Stomach smooth muscle (tissue), 2 donors: ENCODE data around the gene RPL34.
"Not testable (repeated sequence)": the region's sequence is repeated elsewhere in the genome, so short reads cannot be mapped to it uniquely, and the experiment has no call there.

ENCODE experiments used
- H3K27ac ChIP-seq: one replicate; pipeline ENCODE4 v1.7.0; 2013; ENCODE audit warnings: mild to moderate bottlenecking, low read length, inconsistent platforms
- H3K27me3 ChIP-seq, 2 donors: one replicate each; pipeline ENCODE4 v1.7.0; 2013; ENCODE audit warnings: low read length in 2 of 2; ENCODE audit not compliant: insufficient read depth in 2 of 2, control insufficient read depth in 1 of 2
- H3K36me3 ChIP-seq, 2 donors: one replicate each; pipeline ENCODE4 v1.7.0; 2013; ENCODE audit warnings: low read length in 2 of 2; ENCODE audit not compliant: control insufficient read depth in 2 of 2, insufficient read depth in 2 of 2
- H3K4me1 ChIP-seq: one replicate; pipeline ENCODE4 v1.7.0; 2013; ENCODE audit warnings: low read length; ENCODE audit not compliant: control insufficient read depth, insufficient read depth
- H3K4me3 ChIP-seq, 2 donors: one replicate each; pipeline ENCODE4 v1.7.0; 2013; ENCODE audit warnings: low read length in 2 of 2
- H3K9ac ChIP-seq, 2 donors: one replicate each; pipeline ENCODE4 v1.7.0; 2013; ENCODE audit warnings: low read length in 2 of 2, mild to moderate bottlenecking in 1 of 2
- H3K9me3 ChIP-seq, 2 donors: one replicate each; pipeline ENCODE4 v1.7.0; 2013; ENCODE audit warnings: low read length in 2 of 2; ENCODE audit not compliant: control insufficient read depth in 2 of 2
- donor health status: healthy.
- donor health status: Pancreatic carcinoma.

Gene RPL34

GRCh38 chr4:108620101-108620932 lies at the start of gene RPL34:
Gene RPL34 (plus strand): TSS chr4:108620576. CDS start chr4:108621960, 1,384 bp downstream.
- Histone ChIP-seq H3K4me1 (peaks cover 11% of the 10 kb centered on the region), H3K36me3 (peaks cover 24% of the 10 kb centered on the region in 2 donors), H3K4me3 (peak within 1 kb of the TSS; percentile 93 to 99), H3K27ac (peak within 1 kb of the TSS; percentile 83), H3K9ac (peak within 1 kb of the TSS; percentile 85 to 95), H3K27me3 (no peaks in the 10 kb centered on the region), H3K9me3 (no peaks in the 10 kb centered on the region)

GRCh38 chr4:108570993-108571569 lies 49.3 kb upstream of the RPL34 start:
- no peaks in the 10 kb centered on the region for H3K9me3 ChIP-seq
- peaks cover 0 to 2% of the 10 kb centered on the region in 2 donors for H3K27me3 ChIP-seq
- H3K4me3 ChIP-seq = no peak overlapping the region
- no peaks in the 10 kb centered on the region for H3K36me3 ChIP-seq
- no peaks in the 10 kb centered on the region for H3K4me1 ChIP-seq
- no peak overlapping the region for H3K9ac ChIP-seq
- H3K27ac ChIP-seq = no peak overlapping the region

GRCh38 chr4:108574402-108574801 lies 46.0 kb upstream of the RPL34 start:
- Histone ChIP-seq H3K4me3 (no peak overlapping the region), H3K9ac (no peak overlapping the region), H3K4me1 (no peaks in the 10 kb centered on the region), H3K27ac (no peak overlapping the region), H3K9me3 (no peaks in the 10 kb centered on the region), H3K36me3 (no peaks in the 10 kb centered on the region), H3K27me3 (peaks cover 0 to 2% of the 10 kb centered on the region in 2 donors)

- Histone ChIP-seq H3K36me3 (no peaks in the 10 kb centered on the region), H3K4me3 (no peak overlapping the region), H3K4me1 (no peaks in the 10 kb centered on the region), H3K27me3 (no peaks in the 10 kb centered on the region), H3K9me3 (no peaks in the 10 kb centered on the region), H3K9ac (no peak overlapping the region), H3K27ac (no peak overlapping the region)
These were observed 39.3 kb upstream of the RPL34 start for GRCh38 chr4:108581083-108581482.

- Histone ChIP-seq H3K9ac (no peak overlapping the region), H3K27me3 (no peaks in the 10 kb centered on the region)
These were observed 33.6 kb upstream of the RPL34 start for GRCh38 chr4:108586778-108587177.

GRCh38 chr4:108588878-108589277 lies 31.5 kb upstream of the RPL34 start:
- Histone ChIP-seq H3K36me3 (no peaks in the 10 kb centered on the region), H3K4me1 (no peaks in the 10 kb centered on the region), H3K27ac (no peak overlapping the region)

More at GRCh38 chr4:108586778-108587177, 33.6 kb upstream of the RPL34 start:
- Histone ChIP-seq H3K27ac (no peak overlapping the region), H3K36me3 (no peaks in the 10 kb centered on the region), H3K4me3 (no peak overlapping the region), H3K4me1 (no peaks in the 10 kb centered on the region), H3K9me3 (no peaks in the 10 kb centered on the region)

GRCh38 chr4:108589961-108590360 lies 30.4 kb upstream of the RPL34 start:
- Histone ChIP-seq H3K27me3 (no peaks in the 10 kb centered on the region), H3K27ac (no peak overlapping the region), H3K9ac (no peak overlapping the region), H3K9me3 (no peaks in the 10 kb centered on the region), H3K36me3 (no peaks in the 10 kb centered on the region), H3K4me1 (no peaks in the 10 kb centered on the region), H3K4me3 (no peak overlapping the region)

More at GRCh38 chr4:108588878-108589277, 31.5 kb upstream of the RPL34 start:
- Histone ChIP-seq H3K9ac (no peak overlapping the region), H3K4me3 (no peak overlapping the region), H3K27me3 (no peaks in the 10 kb centered on the region), H3K9me3 (no peaks in the 10 kb centered on the region)

- no peaks in the 10 kb centered on the region for H3K4me1 ChIP-seq
- no peaks in the 10 kb centered on the region for H3K36me3 ChIP-seq
- H3K27me3 ChIP-seq = no peaks in the 10 kb centered on the region
These were observed 29.6 kb upstream of the RPL34 start for GRCh38 chr4:108590776-108591175.

GRCh38 chr4:108592674-108592986 lies 27.7 kb upstream of the RPL34 start:
- no peak overlapping the region for H3K27ac ChIP-seq
- no peaks in the 10 kb centered on the region for H3K27me3 ChIP-seq
- H3K36me3 ChIP-seq = no peaks in the 10 kb centered on the region
- no peak overlapping the region for H3K9ac ChIP-seq
- H3K9me3 ChIP-seq = no peaks in the 10 kb centered on the region
- no peaks in the 10 kb centered on the region for H3K4me1 ChIP-seq
- no peak overlapping the region for H3K4me3 ChIP-seq

More at GRCh38 chr4:108590776-108591175, 29.6 kb upstream of the RPL34 start:
- Histone ChIP-seq H3K27ac (no peak overlapping the region), H3K4me3 (no peak overlapping the region), H3K9me3 (no peaks in the 10 kb centered on the region), H3K9ac (no peak overlapping the region)

GRCh38 chr4:108594296-108594695 lies 26.1 kb upstream of the RPL34 start:
- not testable (repeated sequence) for H3K9ac ChIP-seq, H3K4me1 ChIP-seq, H3K4me3 ChIP-seq, H3K27ac ChIP-seq, H3K9me3 ChIP-seq, H3K36me3 ChIP-seq, H3K27me3 ChIP-seq

- Histone ChIP-seq H3K4me3 (no peak overlapping the region), H3K36me3 (no peaks in the 10 kb centered on the region), H3K27ac (no peak overlapping the region), H3K9me3 (no peaks in the 10 kb centered on the region), H3K27me3 (no peaks in the 10 kb centered on the region), H3K4me1 (no peaks in the 10 kb centered on the region), H3K9ac (no peak overlapping the region)
These were observed 24.0 kb upstream of the RPL34 start for GRCh38 chr4:108596344-108596743.
